HG03378 (cell line): ENCODE measurements around the gene UACA.
"Not testable (repeated sequence)": the region's sequence is repeated elsewhere in the genome, so short reads cannot be mapped to it uniquely, and the experiment has no call there.

ENCODE experiments used
- ATAC-seq: cut with Tn5 transposase; IDR thresholded peaks from one replicate; pipeline ENCODE4 v1.9.1; 2021; ENCODE audit warnings: mild to moderate bottlenecking, moderate library complexity; ENCODE audit not compliant: unreplicated experiment

Gene UACA

DNA sequence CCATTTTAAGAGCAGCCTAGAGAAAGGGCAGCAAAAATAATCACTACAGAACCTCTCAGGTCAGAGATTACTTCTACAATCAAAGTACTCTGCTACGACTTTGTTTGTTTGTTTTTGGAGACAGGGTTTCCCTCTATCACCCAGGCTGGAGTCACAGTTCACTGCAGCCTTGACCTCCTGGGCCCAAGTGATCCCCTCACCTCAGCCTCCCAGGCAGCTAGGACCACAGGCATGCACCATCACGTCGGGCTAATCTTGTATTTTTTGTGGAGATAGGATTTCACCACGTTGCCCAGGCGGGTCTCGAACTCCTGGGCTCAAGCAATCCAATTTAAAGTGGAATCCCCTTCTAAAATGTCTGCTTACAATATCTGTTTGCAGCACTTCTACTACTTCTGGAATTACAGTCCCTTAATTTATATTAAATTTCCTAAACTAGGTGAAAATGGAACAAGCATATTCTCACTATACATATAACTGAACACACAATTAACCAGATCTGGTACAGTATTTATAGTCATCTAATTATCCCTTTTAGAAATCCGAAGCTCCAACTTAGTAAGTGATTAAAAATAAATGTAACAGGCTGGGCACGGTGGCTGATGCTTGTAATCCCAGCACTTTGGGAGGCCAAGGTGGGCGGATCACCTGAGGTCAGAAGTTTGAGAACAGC, 4.4 kb downstream of the UACA start:
- no peak for ATAC-seq

DNA sequence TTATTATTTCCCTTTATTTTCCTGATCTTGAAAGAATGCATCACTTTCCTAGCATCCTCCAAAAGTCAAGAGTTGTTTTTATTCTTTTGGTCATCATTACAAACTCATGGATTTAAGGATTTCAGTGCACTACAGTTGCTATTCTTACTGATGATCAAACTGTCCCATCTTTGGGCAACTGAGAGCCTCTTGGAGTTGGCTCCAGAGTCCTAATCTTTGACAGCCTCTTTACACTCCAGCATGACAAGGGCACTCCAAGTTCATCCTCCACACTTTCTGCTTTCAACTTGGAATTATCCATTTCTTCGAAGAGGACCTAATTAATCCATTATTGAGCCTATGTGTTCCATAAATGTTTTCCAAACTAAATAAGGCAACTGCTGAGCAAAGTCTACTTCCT, 5.7 kb downstream of the UACA start:
- ATAC-seq = no peak

- ATAC-seq = no peak
These were observed 8.5 kb downstream of the UACA start for GRCh38 chr15:70754862-70755261.

DNA sequence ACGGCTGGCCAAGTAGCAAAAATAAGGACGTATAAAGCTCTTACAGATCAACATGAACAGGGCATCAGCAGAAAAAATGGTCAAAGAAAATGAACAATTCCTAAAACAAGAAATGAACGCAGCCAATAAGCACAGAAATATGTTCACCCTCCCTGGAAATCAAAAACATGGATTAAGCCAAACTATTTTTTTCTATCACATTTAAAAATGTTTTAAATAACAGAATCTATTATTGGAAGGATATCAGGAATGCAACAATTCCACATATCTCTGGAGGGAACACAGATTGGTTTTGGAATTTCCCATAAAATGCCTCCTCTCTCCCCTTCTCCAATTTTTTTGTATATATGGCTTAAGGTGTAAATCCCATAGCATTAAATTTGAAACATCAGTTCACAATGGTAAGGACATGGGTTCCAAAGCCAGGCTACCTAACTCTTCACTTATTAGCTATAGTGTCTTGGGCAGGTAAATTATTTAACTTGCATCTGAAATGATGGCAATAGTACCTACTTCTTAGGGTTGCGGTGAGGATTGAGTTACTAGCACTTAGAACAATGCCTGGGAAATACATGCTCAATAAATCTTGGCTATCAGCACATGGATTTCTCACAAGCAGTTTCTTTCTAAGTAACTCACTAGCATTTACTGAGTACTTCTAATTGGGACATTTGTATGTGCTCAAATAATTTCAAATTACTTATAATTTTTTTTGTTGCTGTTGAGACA, 10.1 kb downstream of the UACA start:
- ATAC-seq = no peak

DNA sequence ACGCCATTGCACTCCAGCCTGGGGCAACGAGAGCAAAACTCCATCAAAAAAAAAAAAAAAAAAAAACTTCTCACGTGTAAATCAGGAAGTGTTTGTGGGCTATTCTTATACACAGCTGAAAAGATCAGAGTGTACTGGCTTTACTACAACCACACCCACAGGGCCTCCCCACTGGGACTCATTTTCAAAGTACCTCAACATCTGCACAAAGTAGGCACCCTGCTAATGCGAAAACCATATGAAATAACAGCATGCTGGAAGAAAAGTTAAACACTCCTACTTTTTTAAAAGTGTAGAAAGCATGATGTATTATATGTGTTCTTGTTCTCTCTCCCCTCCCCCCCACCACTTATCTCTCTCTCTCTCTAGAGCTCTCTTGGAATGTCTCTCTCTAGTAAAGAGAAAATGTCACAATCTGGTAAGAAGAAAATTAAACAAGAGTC, 11.1 kb downstream of the UACA start:
- ATAC-seq = no peak

DNA sequence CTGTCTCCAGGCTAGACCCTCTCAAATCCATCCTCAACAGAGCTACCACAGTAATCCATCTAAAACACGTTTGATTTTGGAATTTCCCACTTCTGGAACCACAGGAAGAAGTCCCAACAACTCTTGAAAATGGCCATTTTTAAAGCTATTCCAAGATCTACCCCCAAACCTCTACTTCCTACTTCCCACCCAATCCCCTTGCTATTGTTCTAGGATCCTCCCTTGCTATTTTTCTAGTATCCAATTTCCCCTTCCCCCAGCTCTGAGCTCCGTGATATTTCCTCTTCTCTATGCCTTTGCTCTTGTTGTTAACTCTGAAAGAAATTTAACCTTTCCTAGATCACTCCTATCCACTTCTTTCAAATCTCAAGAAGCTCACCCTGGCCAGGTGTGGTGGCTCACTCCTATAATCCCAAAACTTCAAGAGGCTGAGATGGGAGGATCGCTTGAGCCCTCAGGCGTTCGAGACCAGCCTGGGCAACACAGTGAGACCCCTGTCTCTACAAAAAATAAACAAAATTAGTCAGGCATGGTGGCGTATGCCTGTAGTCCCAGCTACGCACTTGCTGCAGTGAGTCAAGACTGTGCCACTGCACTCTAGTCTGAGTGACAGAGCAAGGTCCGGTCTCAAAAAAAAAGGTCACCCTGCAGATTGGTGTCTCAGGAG, 13.0 kb downstream of the UACA start:
- no peak for ATAC-seq

DNA sequence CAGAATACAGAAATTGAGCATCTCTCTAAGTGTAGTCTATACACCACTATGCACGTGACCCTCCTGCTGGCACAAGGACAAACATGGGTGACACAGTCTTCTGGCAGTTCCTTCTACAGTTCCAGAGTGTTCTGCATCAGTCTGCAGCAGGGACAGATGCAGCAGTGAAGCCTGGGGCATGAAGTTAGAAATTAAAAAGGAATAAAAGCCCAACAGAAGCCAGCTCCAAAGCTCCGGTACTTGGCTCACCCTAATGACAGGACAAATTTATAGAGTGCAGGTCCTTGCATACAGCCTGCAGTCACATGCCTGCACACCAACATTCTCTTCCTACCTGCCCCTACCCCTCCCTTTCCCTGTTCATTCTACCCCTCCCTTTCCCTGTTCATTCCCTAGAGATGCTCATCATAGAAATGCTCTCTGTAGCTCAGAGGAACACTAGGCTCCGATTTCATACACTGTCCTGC, 15.0 kb downstream of the UACA start:
- ATAC-seq = no peak

GRCh38 chr15:70746598-70746997, 16.8 kb downstream of the UACA start:
- ATAC-seq = not testable (repeated sequence)

- ATAC-seq = no peak
These were observed 20.4 kb downstream of the UACA start for GRCh38 chr15:70742928-70743327.

DNA sequence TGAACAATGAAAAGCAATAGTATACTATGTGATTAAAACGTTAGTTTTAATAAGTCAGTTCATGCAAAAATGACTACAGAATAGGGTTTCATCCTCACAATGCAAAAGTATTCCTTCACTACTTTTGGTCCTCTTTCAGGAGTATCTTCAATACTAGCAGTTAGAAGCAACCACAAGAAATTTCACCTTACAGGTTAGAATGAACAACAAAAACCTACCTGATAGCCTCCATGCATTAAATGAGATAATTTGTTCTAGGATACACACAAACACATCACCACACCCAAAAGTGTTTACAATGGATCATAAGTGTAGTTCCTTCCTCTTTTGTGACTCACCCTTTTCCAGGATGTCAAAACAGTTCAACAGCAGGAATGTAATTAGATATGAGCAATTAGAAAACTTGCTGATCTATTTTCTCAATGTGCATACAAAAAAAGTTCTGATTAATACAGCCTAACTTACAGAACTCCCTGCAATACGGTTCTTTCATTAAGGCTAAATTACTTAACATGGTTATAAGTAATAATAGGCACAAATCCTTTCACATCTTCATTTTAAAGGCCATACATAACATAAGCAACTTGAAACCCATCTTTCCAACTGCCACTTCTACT, 21.6 kb downstream of the UACA start:
- ATAC-seq = no peak

DNA sequence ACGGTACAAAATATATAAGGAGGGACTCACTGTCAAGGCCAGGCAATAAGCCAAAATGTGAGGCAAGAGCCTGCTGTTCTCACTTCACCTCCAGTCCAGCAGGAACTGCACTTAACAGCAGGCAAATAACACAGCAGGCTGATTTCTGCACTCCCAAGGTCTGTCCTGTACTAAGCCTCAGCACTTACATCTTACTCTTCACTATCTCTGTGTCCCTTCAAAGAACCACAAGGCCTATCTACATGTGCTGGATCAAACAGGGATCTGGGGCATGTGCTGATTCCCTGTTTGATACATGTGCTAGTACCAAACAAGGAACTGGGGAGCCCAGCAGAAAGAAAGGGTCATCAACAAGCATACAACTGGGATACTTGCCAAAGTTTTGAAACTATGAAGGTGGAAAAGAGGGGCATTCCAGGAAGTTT, 22.2 kb downstream of the UACA start:
- no peak for ATAC-seq

GRCh38 chr15:70735040-70735439, 28.3 kb downstream of the UACA start:
- not testable (repeated sequence) for ATAC-seq

DNA sequence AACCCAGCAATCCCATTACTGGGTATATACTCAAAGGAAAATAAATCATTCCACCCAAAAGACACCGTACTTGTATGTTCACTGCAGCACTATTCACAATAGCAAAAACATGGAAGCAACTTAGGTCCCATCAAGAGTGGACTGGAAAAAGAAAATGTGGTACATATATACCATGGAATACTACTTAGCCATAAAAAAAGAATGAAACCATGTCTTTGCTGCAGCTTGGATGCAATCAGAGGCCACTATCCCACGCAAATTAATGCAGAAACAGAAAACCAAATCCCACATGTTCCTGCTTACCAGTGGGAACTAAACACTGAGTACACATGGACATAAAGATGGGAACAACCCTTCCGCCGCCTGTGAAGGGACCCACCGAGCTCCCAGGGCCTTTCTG, 34.2 kb downstream of the UACA start:
- no peak for ATAC-seq

DNA sequence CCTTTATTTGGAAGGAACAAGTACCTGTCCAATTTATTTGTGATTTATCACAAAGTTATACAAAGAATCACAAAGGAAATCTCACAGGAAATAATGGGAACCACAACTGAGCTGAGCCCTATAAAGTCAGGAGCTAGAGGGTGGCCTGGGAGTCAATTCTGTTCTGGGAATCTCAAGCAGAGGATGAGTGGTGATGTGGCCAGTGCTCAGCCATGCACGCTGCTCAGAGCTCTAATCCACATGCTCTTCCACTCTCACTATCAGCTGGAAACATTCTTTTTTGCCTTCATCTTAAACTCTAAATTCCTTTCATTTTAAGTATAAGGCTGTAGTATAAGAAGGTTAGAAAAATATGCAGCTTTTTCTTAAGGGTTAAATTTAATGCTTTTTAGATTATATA, 36.6 kb downstream of the UACA start:
- ATAC-seq = no peak

- ATAC-seq = no peak
These were observed 39.4 kb downstream of the UACA start for GRCh38 chr15:70723927-70724326.

- no peak for ATAC-seq
These were observed 40.3 kb downstream of the UACA start for GRCh38 chr15:70723122-70723422.

DNA sequence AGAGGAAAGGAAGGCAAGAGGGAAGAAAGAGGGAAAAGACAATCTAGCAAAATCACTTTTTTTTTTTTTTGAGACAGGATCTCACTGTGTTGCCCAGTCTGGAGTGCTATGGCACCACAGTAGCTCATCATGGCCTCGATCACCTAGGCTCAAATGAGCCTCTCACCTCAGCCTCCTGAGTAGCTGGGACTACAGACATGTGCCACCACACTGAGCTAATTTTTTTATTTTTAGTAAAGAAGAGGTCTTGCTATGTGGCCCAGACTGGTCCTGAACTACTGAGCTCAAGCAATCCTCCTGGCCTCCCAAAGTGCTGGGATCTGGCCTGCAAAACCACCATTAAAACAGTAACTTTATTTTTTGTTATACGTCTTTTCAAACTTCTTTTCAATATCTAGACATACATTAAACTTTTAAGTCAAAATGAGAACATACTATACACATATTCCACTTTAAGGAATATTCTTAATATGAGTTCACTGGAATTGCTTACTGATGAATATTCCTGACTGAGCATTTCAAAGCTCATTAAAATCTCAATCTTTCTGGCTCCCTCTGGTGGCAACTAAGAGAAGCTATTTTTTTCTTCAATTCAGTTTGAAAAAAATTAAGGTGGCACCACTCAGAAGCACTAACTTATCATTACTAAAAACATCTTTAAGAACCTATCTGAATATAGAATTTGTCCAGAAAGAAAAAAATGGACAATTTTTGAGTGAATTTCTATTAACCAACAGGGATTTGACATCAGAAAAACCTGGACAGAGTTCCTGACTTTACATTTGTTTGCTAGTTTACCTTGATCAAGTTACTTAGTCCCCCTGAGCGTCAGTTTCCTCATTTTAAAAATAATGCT, 40.9 kb downstream of the UACA start:
- ATAC-seq = no peak

DNA sequence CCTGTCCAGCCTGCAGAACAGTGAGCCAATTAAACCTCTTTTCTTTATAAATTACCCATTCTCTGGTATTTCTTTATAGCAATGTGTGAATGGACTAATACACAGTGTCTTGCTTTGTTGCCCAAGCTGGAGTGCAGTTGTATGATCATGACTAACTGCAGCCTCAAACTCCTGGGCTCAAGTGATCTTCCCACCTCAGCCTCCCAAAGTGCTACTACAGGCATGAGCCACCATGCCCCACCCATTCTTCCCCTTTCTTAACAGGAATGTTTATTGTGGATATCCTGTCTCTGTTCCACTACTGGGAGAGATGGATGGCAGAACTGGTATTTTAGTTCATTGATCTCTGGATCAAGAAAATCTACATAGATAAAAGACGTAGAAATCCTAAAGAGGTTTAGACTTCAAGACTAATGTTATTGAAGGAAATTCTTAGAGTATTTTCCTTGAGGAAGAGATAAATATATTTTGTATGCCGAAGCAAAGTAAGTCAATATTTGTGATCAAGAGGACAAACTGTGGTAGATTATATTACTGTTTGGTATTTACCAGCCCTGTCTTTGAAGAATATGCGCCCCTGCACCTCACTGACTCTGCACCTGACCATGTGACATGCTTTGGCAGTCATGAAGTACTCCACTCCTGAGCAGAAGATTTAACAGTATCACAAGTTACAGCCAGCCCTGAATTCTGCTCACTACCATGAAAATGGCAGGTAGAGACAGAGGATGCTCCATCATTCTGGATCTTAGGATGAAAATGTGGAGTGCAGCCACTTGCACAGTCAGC, 42.9 kb downstream of the UACA start:
- ATAC-seq = no peak

- no peak for ATAC-seq
These were observed 46.0 kb downstream of the UACA start for GRCh38 chr15:70717237-70717793.
